K562 (cell line): ENCODE measurements around the gene ADGRB3.

Experiments
- ATF2 ChIP-seq: sonication (generic); formaldehyde crosslinking; IDR thresholded peaks from 2 replicates; pipeline ENCODE4 v1.8.1; 2022; ENCODE audit warnings: missing genetic modification reagents
- ETV6 ChIP-seq, 3 experiments: fragments of 150-350 bp in 1 of 3; sonication (generic) in 1 of 3; formaldehyde crosslinking in 1 of 3; IDR thresholded peaks; 2 replicates each; pipeline versions ENCODE4 v1.6.1 to v1.8.0; 2014 to 2022; ENCODE audit warnings: borderline replicate concordance in 2 of 3, low read depth in 2 of 3, antibody characterized with exemption in 1 of 3, low read length in 1 of 3, mild to moderate bottlenecking in 1 of 3, missing genetic modification reagents in 1 of 3
- FOXA1 ChIP-seq: fragments of 450-650 bp; IDR thresholded peaks from 2 replicates; pipeline ENCODE4 v1.6.1; 2016; ENCODE audit warnings: mild to moderate bottlenecking, borderline replicate concordance
- LCOR ChIP-seq: sonication (generic); formaldehyde crosslinking; IDR thresholded peaks from 2 replicates; pipeline ENCODE4 v1.8.0; 2022; ENCODE audit warnings: mild to moderate bottlenecking, missing genetic modification reagents
- MCM7 ChIP-seq, 2 experiments: fragments of 450-650 bp; IDR thresholded peaks; 2 replicates each; pipeline ENCODE4 v1.6.1; 2016 to 2018
- OTX1 ChIP-seq: fragments of 450-650 bp; formaldehyde crosslinking; IDR thresholded peaks from 2 replicates; pipeline ENCODE4 v1.4.0; 2022; ENCODE audit warnings: mild to moderate bottlenecking
- RAD21 ChIP-seq, 2 experiments: fragments of 250-450 bp in 1 of 2; fragments of 450-650 bp in 1 of 2; sonication (Bioruptor Pico) in 1 of 2; formaldehyde crosslinking in 1 of 2; IDR thresholded peaks in 1 of 2; conservative IDR thresholded peaks in 1 of 2; 2 replicates each; pipeline versions ENCODE4 v1.4.0 to v1.8.0; 2020 to 2022; ENCODE audit warnings: mild to moderate bottlenecking in 2 of 2, moderate library complexity in 1 of 2
- TCF7L2 ChIP-seq: fragments of 150-350 bp; IDR thresholded peaks from 2 replicates; pipeline ENCODE4 v1.6.1; 2016; ENCODE audit warnings: low read depth, mild to moderate bottlenecking, low read length, moderate library complexity
- ZBED1 ChIP-seq: IDR thresholded peaks from 2 replicates; pipeline ENCODE4 v1.6.1; 2014
- ZFP36 ChIP-seq: fragments of 150-350 bp; IDR thresholded peaks from 2 replicates; pipeline ENCODE4 v1.6.1; 2018; ENCODE audit warnings: low read length, low read depth; ENCODE audit not compliant: partially characterized antibody
- ZNF449 ChIP-seq: fragments of 250-450 bp; sonication (Bioruptor Pico); IDR thresholded peaks from 2 replicates; pipeline ENCODE4 v1.8.0; 2022; ENCODE audit warnings: moderate library complexity, mild to moderate bottlenecking, inconsistent platforms
- ZNF511 ChIP-seq: sonication (generic); formaldehyde crosslinking; IDR thresholded peaks from 2 replicates; pipeline ENCODE4 v1.8.0; 2022; ENCODE audit warnings: mild to moderate bottlenecking, missing genetic modification reagents
- TF ChIP-seq, protein P1 (sequence below), 3 experiments: IDR thresholded peaks in 2 of 3; conservative IDR thresholded peaks in 1 of 3; 2 replicates each; pipeline ENCODE4 v1.5.1; 2011 to 2012; ENCODE audit warnings: low read length in 3 of 3, mild to moderate bottlenecking in 3 of 3, control low read depth in 2 of 3, improper control_type of control experiment in 1 of 3, inconsistent platforms in 1 of 3, low read depth in 1 of 3, mixed read lengths in 1 of 3, moderate library complexity in 1 of 3; ENCODE audit not compliant: insufficient read depth in 2 of 3

DNA sequence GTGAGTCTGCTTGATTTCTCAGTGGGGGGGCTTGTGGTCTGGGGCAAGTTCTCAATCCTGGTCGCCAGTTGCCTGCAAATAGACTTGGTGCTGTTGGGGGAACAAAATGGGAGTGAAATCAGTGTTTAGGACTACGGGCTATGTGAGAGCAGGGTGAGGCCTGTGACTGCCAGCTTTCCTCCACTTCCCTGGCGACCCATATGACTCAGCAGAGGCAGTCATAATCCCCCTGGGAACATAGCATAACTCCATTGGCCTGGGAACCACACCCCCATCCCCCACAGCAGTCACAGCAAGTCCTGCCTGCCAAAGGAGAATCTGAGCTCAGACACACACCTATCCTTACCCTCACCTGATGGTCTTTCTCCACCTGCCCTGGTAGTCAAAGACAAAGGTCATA, 773.8 kb downstream of the ADGRB3 start:
- TF ChIP-seq, protein P1, sequence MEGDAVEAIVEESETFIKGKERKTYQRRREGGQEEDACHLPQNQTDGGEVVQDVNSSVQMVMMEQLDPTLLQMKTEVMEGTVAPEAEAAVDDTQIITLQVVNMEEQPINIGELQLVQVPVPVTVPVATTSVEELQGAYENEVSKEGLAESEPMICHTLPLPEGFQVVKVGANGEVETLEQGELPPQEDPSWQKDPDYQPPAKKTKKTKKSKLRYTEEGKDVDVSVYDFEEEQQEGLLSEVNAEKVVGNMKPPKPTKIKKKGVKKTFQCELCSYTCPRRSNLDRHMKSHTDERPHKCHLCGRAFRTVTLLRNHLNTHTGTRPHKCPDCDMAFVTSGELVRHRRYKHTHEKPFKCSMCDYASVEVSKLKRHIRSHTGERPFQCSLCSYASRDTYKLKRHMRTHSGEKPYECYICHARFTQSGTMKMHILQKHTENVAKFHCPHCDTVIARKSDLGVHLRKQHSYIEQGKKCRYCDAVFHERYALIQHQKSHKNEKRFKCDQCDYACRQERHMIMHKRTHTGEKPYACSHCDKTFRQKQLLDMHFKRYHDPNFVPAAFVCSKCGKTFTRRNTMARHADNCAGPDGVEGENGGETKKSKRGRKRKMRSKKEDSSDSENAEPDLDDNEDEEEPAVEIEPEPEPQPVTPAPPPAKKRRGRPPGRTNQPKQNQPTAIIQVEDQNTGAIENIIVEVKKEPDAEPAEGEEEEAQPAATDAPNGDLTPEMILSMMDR (IDR thresholded peaks at IDR 0.05 in 2 of 3, conservative IDR thresholded peaks at IDR 0.05 in 1 of 3; ENCODE audit: insufficient read depth in 2 of 3, low read depth in 1 of 3, low read length in 3 of 3): no peak
- TF ChIP-seq ETV6 (IDR thresholded peaks at IDR 0.05; ENCODE audit: borderline replicate concordance in 1 of 2, low read depth in 2 of 2, low read length in 1 of 2): no peak
- no peak for TF ChIP-seq ETV6 (CRISPR knock-in tag; IDR thresholded peaks at IDR 0.05; ENCODE audit: borderline replicate concordance)
- TF ChIP-seq OTX1 (CRISPR knock-in tag): no peak
- no peak for TF ChIP-seq RAD21 (CRISPR knock-in tag; conservative IDR thresholded peaks at IDR 0.05 in 1 of 2, IDR thresholded peaks at IDR 0.05 in 1 of 2)
- no peak for TF ChIP-seq ATF2 (CRISPR knock-in tag)
- no peak for TF ChIP-seq MCM7 (IDR thresholded peaks at IDR 0.05)
- no peak for TF ChIP-seq LCOR (CRISPR knock-in tag)
- no peak for TF ChIP-seq ZBED1
- TF ChIP-seq FOXA1: no peak
- no peak for TF ChIP-seq TCF7L2
- no peak for TF ChIP-seq ZNF511
- TF ChIP-seq ZNF449 (CRISPR knock-in tag): no peak
- TF ChIP-seq ZFP36: no peak
